HL-60 (cell line): ENCODE results near the gene THSD7A.

Experiments used
- DNase-seq, 2 experiments: peaks; one replicate each; pipeline ENCODE4 v3.0.0-alpha.2; 2010 to 2020; ENCODE audit warnings: low read depth in 1 of 2, low spot score in 1 of 2
- H3K27ac ChIP-seq: fragments of 250-450 bp; sonication (Bioruptor Pico); replicated peaks from 2 replicates; pipeline ENCODE4 v1.5.1; 2020; ENCODE audit warnings: mild to moderate bottlenecking, moderate library complexity
- H3K27me3 ChIP-seq: fragments of 250-450 bp; sonication (Bioruptor Pico); 2 replicates; pipeline ENCODE4 v1.5.1; 2021; ENCODE audit warnings: mild to moderate bottlenecking, moderate library complexity; ENCODE audit not compliant: insufficient read depth, poor library complexity, severe bottlenecking
- H3K4me3 ChIP-seq: replicated peaks from 2 replicates; pipeline ENCODE4 v1.5.1; 2011; ENCODE audit warnings: mild to moderate bottlenecking, control low read depth, low read length; ENCODE audit not compliant: insufficient read depth
- GABPA ChIP-seq: IDR thresholded peaks from 2 replicates; pipeline ENCODE4 v1.6.1; 2012; ENCODE audit warnings: low read depth
- POLR2AphosphoS5 ChIP-seq: IDR thresholded peaks from 2 replicates; pipeline ENCODE4 v1.6.1; 2012; ENCODE audit warnings: low read depth
- SPI1 ChIP-seq: IDR thresholded peaks from 2 replicates; pipeline ENCODE4 v1.6.1; 2012; ENCODE audit warnings: low read depth, mild to moderate bottlenecking, borderline replicate concordance
- TF ChIP-seq, protein P1 (sequence below): IDR thresholded peaks from 2 replicates; pipeline ENCODE4 v1.6.1; 2012; ENCODE audit warnings: low read depth; ENCODE audit not compliant: insufficient replicate concordance
- TF ChIP-seq, protein P2 (sequence below): IDR thresholded peaks from one replicate; pipeline ENCODE4 v1.5.1; 2011; ENCODE audit warnings: low read length, control low read depth, inconsistent platforms; ENCODE audit not compliant: insufficient read depth

The THSD7A gene

DNA sequence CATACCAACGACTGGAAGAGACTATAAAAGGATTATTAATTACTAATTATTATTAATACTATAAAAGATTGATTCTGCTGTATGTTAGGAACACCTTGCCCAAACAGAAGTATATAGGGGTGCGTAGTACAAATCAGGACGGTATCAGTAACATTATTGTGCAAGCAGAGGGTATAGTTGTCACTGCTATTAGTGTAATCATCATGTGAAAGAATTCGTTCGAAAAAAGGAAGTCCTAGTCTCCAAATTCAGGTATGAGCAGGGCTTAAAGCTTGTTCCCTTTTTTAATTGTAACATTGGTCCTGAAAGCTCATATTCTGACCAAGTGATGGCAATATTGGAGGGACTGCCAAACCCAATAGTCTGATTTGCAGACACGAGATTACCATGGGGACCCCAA, 81.8 kb downstream of the THSD7A start:
- no peaks in the 10 kb centered on the region for H3K27me3 ChIP-seq
- H3K4me3 ChIP-seq, result no peak overlapping the region
- no peak overlapping the region for H3K27ac ChIP-seq
- peak in 1 of 2 experiments; percentile 29 for DNase-seq
- TF ChIP-seq, protein P1, sequence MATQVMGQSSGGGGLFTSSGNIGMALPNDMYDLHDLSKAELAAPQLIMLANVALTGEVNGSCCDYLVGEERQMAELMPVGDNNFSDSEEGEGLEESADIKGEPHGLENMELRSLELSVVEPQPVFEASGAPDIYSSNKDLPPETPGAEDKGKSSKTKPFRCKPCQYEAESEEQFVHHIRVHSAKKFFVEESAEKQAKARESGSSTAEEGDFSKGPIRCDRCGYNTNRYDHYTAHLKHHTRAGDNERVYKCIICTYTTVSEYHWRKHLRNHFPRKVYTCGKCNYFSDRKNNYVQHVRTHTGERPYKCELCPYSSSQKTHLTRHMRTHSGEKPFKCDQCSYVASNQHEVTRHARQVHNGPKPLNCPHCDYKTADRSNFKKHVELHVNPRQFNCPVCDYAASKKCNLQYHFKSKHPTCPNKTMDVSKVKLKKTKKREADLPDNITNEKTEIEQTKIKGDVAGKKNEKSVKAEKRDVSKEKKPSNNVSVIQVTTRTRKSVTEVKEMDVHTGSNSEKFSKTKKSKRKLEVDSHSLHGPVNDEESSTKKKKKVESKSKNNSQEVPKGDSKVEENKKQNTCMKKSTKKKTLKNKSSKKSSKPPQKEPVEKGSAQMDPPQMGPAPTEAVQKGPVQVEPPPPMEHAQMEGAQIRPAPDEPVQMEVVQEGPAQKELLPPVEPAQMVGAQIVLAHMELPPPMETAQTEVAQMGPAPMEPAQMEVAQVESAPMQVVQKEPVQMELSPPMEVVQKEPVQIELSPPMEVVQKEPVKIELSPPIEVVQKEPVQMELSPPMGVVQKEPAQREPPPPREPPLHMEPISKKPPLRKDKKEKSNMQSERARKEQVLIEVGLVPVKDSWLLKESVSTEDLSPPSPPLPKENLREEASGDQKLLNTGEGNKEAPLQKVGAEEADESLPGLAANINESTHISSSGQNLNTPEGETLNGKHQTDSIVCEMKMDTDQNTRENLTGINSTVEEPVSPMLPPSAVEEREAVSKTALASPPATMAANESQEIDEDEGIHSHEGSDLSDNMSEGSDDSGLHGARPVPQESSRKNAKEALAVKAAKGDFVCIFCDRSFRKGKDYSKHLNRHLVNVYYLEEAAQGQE, result no peak
- peak; percentile 89 for TF ChIP-seq SPI1

DNA sequence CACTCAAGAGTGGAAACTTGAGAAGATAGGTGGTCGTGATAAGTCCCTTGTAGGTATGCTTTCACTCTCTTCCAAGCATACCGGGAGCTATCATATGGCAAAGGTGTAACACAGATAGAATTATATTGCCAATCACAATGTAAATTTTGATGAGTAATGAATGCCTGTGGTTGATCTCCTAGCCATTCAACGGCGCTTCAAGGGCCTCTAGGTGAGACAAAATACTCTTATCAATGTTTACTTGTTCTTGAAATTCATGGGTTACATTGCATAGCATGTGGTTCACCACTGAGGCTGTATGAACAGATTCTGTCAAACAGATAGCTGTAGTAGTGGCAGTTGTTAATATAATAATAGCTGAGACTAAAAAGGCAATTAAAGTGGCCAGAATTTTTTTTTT, 82.4 kb downstream of the THSD7A start:
- no peak for DNase-seq

DNA sequence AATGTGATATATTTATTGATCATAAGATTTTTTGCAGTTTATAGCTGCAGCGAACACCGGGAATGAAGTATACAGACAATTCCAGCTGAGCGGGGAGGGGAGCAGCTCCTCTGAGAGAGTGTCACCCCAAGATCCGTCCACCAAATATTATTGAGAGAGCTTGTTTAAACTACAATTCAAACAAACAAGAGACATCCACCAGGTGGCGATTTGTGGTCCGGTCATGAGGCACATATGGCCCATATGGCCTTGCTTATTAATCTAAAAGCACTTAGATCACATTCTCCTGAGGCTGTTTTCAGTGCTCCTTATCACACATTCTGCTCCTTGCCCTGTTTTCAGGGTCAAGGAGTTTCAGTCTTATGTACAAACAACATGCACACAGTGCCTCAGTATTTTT, 83.1 kb downstream of the THSD7A start:
- H3K27ac ChIP-seq, result no peak overlapping the region
- no peak for DNase-seq

More for the DNA sequence above, 82.4 kb downstream of the THSD7A start:
- Histone ChIP-seq H3K27ac (no peak overlapping the region), H3K4me3 (no peak overlapping the region), H3K27me3 (no peaks in the 10 kb centered on the region)
- no peak for TF ChIP-seq GABPA
- TF ChIP-seq, protein P2, sequence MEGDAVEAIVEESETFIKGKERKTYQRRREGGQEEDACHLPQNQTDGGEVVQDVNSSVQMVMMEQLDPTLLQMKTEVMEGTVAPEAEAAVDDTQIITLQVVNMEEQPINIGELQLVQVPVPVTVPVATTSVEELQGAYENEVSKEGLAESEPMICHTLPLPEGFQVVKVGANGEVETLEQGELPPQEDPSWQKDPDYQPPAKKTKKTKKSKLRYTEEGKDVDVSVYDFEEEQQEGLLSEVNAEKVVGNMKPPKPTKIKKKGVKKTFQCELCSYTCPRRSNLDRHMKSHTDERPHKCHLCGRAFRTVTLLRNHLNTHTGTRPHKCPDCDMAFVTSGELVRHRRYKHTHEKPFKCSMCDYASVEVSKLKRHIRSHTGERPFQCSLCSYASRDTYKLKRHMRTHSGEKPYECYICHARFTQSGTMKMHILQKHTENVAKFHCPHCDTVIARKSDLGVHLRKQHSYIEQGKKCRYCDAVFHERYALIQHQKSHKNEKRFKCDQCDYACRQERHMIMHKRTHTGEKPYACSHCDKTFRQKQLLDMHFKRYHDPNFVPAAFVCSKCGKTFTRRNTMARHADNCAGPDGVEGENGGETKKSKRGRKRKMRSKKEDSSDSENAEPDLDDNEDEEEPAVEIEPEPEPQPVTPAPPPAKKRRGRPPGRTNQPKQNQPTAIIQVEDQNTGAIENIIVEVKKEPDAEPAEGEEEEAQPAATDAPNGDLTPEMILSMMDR, result no peak
- no peak for TF ChIP-seq SPI1
- no peak for TF ChIP-seq POLR2AphosphoS5
- TF ChIP-seq, protein P1, result no peak

More for the DNA sequence above, 83.1 kb downstream of the THSD7A start:
- TF ChIP-seq POLR2AphosphoS5 (no peak), GABPA (no peak), SPI1 (no peak)
- TF ChIP-seq, protein P1, result no peak
- TF ChIP-seq, protein P2, result no peak
- Histone ChIP-seq H3K4me3 (no peak overlapping the region), H3K27me3 (no peaks in the 10 kb centered on the region)
